CD4-positive, alpha-beta T cell treated with Interleukin-1 beta for 1 hour (primary cell): ENCODE data around the gene ADGRL4.
"Not testable (repeated sequence)": the region's sequence is repeated elsewhere in the genome, so short reads cannot be mapped to it uniquely, and the experiment has no call there.

Experiments
- DNase-seq, 2 donors: peaks; one replicate each; pipeline ENCODE4 v3.0.0-alpha.2; 2020 to 2022

The ADGRL4 gene

DNA sequence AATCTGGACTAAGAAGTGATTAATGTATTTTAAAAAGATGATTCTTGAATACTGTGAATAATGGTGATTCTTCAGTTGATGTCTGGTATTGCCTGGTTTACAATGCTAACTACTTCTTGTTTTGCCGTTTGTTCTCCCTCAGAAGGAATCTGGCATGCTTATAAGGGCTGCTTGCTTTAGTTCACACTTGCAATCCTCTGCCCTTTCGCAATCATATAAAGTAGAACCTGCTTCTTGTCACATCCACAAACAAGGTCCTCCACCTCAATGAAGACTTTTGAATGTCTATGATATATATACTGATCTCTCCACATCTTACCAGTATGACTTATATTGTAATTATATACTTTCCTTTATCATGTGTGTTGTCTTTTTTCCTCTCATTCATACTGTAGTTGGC, 92.6 kb downstream of the ADGRL4 start:
- DNase-seq: no peak

DNA sequence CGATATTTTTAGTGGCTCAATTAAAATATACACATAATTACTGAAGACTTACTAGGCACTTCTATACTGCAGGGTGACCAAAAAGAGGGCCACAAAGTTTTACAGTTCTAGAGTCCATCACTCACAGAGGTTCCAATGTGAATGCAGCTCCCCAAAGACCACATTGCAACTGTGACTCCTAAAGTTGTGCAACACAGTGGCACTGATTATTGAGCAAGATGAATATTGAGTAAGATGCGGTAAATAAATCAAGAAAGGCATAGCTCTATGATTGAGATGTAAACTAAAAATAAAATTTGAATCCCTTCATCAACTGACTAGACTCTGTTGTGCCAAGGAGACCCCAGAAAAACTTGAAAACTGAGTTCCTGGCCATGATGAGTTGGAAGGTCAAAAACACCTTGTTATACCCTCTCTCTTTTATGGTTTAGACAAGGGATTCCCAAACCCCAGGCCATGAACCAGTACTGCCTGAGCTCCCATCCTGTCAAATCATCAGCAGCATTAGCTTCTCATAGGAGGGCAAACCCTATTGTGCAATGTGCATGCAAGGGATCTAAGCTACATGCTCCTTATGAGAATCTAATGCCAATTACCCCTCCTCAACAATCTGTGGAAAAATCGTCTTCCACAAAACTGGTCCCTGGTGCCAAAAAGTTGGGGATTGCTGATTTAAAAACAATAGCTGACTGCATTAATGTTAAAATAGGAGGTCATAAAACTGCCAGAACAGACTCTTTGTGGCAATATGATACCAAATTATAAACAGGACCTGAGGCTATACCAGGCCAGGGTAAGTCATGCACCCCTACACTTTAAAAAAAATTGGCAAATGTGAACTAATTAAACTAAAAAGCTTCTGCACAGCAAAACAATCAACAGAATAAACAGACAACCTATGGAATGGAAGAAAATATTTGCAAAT, 94.3 kb downstream of the ADGRL4 start:
- no peak for DNase-seq

GRCh38 chr1:78902641-78903040, 103.9 kb downstream of the ADGRL4 start:
- no peak for DNase-seq

DNA sequence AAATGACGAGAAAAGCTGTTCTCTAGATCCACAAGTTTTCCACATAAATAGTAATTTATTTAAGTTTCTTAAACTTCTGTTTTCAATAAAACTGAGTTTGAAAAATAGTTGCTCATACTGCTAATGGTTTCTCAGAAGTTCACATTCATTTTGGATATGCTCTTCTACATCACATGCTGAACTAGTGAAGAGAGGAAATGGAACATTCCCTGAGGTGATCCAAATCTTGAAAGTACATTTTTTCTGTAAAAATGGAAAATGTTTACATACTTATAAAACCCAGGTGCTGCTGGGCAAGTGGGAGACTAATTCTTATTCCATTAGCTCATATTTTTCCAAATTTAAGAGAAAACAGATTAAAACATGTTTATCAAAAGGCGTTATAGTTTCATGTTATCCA, 111.7 kb downstream of the ADGRL4 start:
- no peak for DNase-seq

DNA sequence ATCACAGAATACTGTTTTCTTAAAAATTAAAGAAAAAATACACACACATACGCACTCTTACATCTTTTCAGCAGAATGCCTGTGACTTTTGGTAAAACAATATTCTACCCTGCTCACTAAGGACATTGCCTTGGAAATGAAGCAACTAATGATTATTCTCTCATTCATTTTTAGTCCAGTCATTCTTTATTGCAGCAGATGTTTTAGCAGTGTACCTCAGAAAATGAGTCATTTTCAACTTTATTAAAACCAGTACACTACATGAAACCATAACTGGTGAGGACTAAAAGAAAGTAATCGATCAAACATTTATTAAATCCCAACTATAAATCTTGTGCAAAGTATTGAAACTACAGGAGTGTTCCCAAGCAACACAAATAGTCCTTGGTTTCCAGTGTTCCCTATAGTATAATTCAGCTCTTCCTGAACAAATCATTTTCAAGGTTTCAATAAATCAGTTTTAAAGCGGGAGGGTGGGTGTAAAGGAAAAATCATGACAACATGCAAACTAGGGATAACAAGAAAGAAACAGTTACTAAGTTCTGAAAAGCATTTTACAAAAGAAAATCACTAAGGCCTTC, 114.2 kb downstream of the ADGRL4 start:
- DNase-seq: no peak

GRCh38 chr1:78887458-78887857, 119.1 kb downstream of the ADGRL4 start:
- no peak for DNase-seq

DNA sequence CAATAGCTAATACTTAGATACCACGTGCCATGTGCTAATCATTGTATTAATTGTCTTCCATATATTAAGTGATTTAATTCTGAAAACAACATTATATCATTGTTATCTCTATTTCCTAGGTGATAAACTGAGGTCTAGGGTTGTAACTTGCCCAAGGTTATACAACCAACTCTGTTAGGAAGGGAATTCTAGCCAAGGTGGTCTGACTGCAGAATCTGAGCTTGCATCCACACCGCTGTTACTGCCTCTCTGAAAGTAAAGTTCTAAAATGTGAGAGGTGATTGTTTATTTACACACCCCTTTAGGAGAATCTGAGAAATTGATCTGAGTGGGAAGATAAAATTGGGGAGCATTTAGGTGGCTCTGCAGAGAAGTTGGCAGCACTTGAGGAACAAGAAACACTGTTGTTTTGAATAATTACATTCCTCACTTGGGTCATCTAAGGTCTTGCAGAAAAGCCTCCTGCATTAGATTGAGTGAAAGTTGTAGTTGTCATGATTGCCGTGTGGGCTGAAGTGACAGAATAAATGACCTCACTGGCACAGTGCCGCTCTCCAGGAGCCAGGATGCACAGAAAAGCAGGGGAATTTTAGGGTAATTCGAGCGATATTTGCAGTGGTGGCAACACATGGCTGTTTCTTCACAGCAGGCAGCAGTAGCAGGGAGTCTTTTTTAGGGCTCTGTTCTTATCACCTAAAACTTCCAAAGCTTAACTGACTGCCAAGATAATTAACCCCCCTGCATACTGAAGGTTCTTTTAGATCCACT, 121.7 kb downstream of the ADGRL4 start:
- DNase-seq: no peak

- DNase-seq: no peak
Observed at GRCh38 chr1:78880223-78880622, 126.3 kb downstream of the ADGRL4 start.

- not testable (repeated sequence) for DNase-seq
Observed at GRCh38 chr1:78875986-78876385, 130.5 kb downstream of the ADGRL4 start.

DNA sequence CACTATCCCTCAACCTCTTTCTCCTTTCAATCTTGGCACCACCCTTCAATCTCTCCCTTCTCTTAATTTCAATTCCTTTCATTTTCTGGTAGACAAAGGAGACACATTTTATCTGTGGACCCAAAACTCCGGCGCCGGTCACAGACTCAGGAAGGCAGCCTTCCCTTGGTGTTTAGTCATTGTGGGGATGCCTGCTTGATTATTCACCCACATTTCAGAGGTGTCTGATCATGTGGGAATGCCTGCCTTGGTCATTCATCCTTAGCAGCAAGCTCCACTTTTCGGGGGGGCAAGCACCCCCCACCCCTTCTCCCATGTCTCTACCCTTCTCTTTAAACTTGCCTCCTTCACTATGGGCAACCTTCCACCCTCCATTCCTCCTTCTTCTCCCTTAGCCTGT, 133.7 kb downstream of the ADGRL4 start:
- not testable (repeated sequence) for DNase-seq

DNA sequence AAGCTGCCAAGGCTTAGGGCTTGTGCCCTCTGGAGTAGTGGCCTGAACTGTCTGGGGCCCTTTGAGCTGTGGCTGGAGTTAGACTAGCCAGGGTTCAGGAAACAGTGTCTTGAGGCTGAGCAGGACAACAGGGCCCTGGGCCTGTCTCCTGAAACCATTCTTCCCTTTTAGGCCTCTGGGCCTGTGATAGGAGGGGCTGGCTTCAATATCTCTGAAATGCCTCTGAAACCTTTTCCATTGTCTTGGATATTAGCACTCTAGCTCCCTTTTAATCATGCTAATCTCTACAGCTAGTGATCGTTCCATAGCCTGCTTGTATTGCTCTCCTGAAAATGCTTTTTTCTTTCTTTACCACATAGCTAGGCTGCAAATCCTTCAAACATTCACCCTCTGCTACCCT, 135.3 kb downstream of the ADGRL4 start:
- no peak for DNase-seq

- DNase-seq: no peak
Observed at GRCh38 chr1:78869136-78869535, 137.4 kb downstream of the ADGRL4 start.

DNA sequence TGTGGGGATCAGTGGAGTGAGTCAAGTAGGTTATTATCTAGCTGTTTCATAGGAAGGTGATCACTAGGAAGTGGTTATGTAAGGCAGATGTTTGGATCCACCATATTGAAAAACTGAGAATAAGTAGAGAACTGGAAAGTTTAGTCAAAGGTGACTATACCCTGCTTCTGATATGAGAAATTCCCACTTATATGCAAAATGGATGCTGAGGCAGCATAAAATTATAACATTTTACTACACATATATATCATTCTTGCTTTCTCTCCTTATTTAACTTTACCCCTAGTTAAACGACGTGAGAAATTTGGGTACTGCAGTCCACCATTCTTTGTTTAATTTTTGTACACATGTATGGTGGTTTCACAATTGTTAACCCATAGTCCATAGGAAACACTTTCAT, 142.4 kb downstream of the ADGRL4 start:
- DNase-seq: no peak

GRCh38 chr1:78856096-78856495, 150.4 kb downstream of the ADGRL4 start:
- DNase-seq: no peak

- DNase-seq: no peak
Observed at GRCh38 chr1:78855258-78855657, 151.3 kb downstream of the ADGRL4 start.

DNA sequence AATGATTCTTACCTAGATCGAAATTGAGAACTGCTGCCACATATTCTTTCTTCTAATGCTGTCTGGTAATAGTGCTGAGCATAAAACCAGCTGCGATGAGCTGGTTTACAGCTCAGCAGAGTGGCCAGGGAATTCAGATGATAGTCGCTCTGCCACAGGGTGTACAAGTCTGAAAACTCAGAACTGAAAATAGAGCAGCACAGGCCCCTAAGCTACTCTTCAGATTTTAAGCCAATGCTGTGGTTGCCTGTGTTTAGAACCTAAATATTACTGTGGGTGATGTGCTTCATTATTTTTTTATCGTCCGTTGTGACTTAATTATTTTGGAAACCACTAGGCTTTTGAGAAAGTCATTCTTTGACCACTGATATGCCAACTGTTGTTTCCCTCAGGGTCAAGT, 152.0 kb downstream of the ADGRL4 start:
- no peak for DNase-seq

DNA sequence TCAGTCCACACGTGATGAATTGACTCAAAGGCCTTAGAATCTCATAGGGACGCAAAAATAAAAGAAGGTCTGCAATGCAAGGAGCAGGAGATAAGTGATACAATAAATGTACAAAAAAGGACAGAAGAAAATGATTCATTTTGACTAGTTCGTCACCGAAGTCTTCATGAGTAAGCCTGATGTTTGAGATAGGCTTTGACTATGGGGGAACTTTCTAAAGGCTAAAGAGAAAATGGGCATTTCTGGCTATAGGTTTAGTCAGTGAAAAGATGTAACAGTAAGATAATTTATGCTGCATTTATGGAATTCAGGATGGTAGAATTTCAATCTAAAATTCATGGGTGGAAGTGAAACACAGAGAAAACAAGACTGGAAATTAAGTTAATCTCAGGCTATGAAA, 163.0 kb downstream of the ADGRL4 start:
- DNase-seq: no peak

- DNase-seq: no peak
Observed at GRCh38 chr1:78843111-78843510, 163.4 kb downstream of the ADGRL4 start.

GRCh38 chr1:78840453-78841271, 165.9 kb downstream of the ADGRL4 start:
- no peak for DNase-seq
